Cortex of kidney (tissue), 1 donor: ENCODE measurements around the gene KLHL22.
"Not testable (repeated sequence)": the region's sequence is repeated elsewhere in the genome, so short reads cannot be mapped to it uniquely, and the experiment has no call there.

Experiments used
- DNase-seq: peaks from one replicate; lab custom pipeline; 2025; lab: John Stamatoyannopoulos, UW

The KLHL22 gene

GRCh38 chr22:20469110-20469868 is 26.3 kb downstream of the KLHL22 start:
- no peak for DNase-seq

GRCh38 chr22:20466659-20467379 is 28.8 kb downstream of the KLHL22 start:
- no peak for DNase-seq

- DNase-seq: no peak
Measured at GRCh38 chr22:20465759-20466077, 29.9 kb downstream of the KLHL22 start.

- no peak for DNase-seq
Measured at GRCh38 chr22:20464912-20465758, 30.5 kb downstream of the KLHL22 start.

GRCh38 chr22:20464096-20464614 is 31.4 kb downstream of the KLHL22 start:
- DNase-seq: no peak

GRCh38 chr22:20463324-20464095 is 32.1 kb downstream of the KLHL22 start:
- no peak for DNase-seq

GRCh38 chr22:20459862-20460261 is 35.7 kb downstream of the KLHL22 start:
- no peak for DNase-seq

GRCh38 chr22:20459152-20459542 is 36.4 kb downstream of the KLHL22 start:
- no peak for DNase-seq

- DNase-seq: no peak
Measured at GRCh38 chr22:20458530-20459151, 37.0 kb downstream of the KLHL22 start.

- no peak for DNase-seq
Measured at GRCh38 chr22:20457506-20458240, 37.9 kb downstream of the KLHL22 start.

- no peak for DNase-seq
Measured at GRCh38 chr22:20456722-20457076, 38.9 kb downstream of the KLHL22 start.

- no peak for DNase-seq
Measured at GRCh38 chr22:20456064-20456721, 39.4 kb downstream of the KLHL22 start.

GRCh38 chr22:20455709-20456063 is 39.9 kb downstream of the KLHL22 start:
- no peak for DNase-seq

GRCh38 chr22:20453222-20453621 is 42.4 kb downstream of the KLHL22 start:
- no peak for DNase-seq

GRCh38 chr22:20451920-20452319 is 43.7 kb downstream of the KLHL22 start:
- DNase-seq: no peak

- DNase-seq: not testable (repeated sequence)
Measured at GRCh38 chr22:20451129-20451778, 44.3 kb downstream of the KLHL22 start.

- no peak for DNase-seq
Measured at GRCh38 chr22:20450551-20450906, 45.1 kb downstream of the KLHL22 start.

GRCh38 chr22:20449819-20450550 is 45.6 kb downstream of the KLHL22 start:
- no peak for DNase-seq

- DNase-seq: no peak
Measured at GRCh38 chr22:20448630-20449029, 47.0 kb downstream of the KLHL22 start.
